Ascending aorta (tissue), 2 donors: ENCODE data around the gene SPDYE1. TPM values are rescaled to one million over a fixed set of nuclear protein-coding genes. Genes with fewer than 3 reads are reported as not detected.
"Not testable (repeated sequence)": the region's sequence is repeated elsewhere in the genome, so short reads cannot be mapped to it uniquely, and the experiment has no call there.

Source experiments
- DNase-seq, 2 donors: peaks; one replicate each; pipeline ENCODE4 v3.0.0-alpha.2; 2019; ENCODE audit warnings: low spot score in 2 of 2
- H3K27ac ChIP-seq, 2 donors: fragments of 200-600 bp; sonication (generic); one replicate each; pipeline ENCODE4 v1.5.1; 2016 to 2017; ENCODE audit warnings: mild to moderate bottlenecking in 1 of 2
- H3K27me3 ChIP-seq: fragments of 200-600 bp; sonication (generic); one replicate; pipeline ENCODE4 v1.5.1; 2017
- H3K36me3 ChIP-seq, 2 donors: fragments of 200-600 bp; sonication (generic); one replicate each; pipeline ENCODE4 v1.5.1; 2016
- H3K4me1 ChIP-seq, 2 donors: fragments of 200-600 bp; sonication (generic); one replicate each; pipeline ENCODE4 v1.5.1; 2016 to 2017; ENCODE audit warnings: mild to moderate bottlenecking in 1 of 2
- H3K4me3 ChIP-seq, 2 donors: fragments of 200-600 bp; sonication (generic); one replicate each; pipeline ENCODE4 v1.5.1; 2016 to 2017; ENCODE audit warnings: mild to moderate bottlenecking in 1 of 2
- H3K9me3 ChIP-seq, 2 donors: fragments of 200-600 bp; sonication (generic); one replicate each; pipeline ENCODE4 v1.5.1; 2016
- CTCF ChIP-seq, 3 experiments: fragments of 200-600 bp in 2 of 3; fragments of 450-650 bp in 1 of 3; sonication (generic) in 2 of 3; IDR thresholded peaks; one replicate each; pipeline ENCODE4 v1.5.1; 2016 to 2019; ENCODE audit warnings: antibody characterized with exemption in 3 of 3, mild to moderate bottlenecking in 1 of 3, moderate library complexity in 1 of 3
- intact Hi-C: fragments of 100-400 bp; cut with DNase I; formaldehyde crosslinking; loops from one replicate; pipeline ENCODE4 v1.15.1; 2023
- total RNA-seq: library from RNA; depleted of rRNA; stranded (reverse); fragments of >200 nt; gene quantifications from one replicate; pipeline ENCODE4 v1.1.0, GENCODE V29; 2016

SPDYE1 gene
- total RNA-seq, 1 donor from 2014 or later = not detected

DNA sequence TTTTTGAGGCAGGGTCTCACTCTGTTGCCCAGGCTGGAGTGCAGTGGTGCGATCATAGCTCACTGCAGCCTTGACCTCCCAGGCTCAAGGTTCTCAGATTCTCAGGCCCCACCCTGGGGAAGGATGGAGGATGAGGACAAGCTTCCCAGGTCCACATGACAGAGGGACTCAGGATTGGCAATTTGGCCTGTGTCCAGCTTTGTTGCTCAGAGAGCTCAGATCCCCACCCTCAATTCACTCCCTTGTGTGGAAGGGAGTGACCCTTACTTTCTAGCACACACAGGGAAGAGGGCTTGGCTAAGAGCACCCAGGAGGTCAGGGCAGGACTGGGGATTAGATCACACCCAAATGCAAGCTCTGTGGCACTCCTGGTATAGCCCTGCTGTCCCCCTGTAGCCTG lies 6.9 kb upstream of the SPDYE1 start:
- intact Hi-C loops, H3K27ac ChIP-seq, H3K36me3 ChIP-seq, H3K27me3 ChIP-seq, DNase-seq, H3K4me1 ChIP-seq, H3K9me3 ChIP-seq, H3K4me3 ChIP-seq: not testable (repeated sequence)

- H3K4me1 ChIP-seq, H3K9me3 ChIP-seq, H3K27me3 ChIP-seq, DNase-seq, H3K4me3 ChIP-seq, H3K27ac ChIP-seq, H3K36me3 ChIP-seq, intact Hi-C loops: not testable (repeated sequence)
Measured at GRCh38 chr7:43992896-43993295, 4.8 kb upstream of the SPDYE1 start.

- H3K27me3 ChIP-seq, H3K4me1 ChIP-seq, H3K36me3 ChIP-seq, H3K4me3 ChIP-seq, DNase-seq, intact Hi-C loops, H3K27ac ChIP-seq, H3K9me3 ChIP-seq: not testable (repeated sequence)
Measured at GRCh38 chr7:43994681-43995080, 3.0 kb upstream of the SPDYE1 start.

DNA sequence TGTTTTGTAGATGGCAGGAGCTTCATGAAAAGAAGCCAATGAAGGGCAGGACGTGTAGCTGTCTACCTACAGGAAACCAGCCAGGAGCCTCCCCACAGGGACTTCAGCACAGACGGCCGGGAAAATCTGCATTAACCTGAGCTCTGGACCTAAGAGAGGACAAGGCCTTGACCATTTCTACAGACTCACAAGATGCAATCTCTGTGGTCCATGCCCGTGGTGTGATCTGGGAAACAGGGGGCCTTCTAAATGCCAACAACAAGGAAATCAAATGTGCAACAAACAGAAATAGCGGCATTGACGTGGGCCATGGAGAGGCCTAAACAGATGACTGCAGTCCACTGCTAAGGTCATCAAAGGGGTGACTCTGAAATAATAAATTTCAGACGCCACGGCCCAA lies 14.4 kb downstream of the SPDYE1 start:
- H3K4me3 ChIP-seq, H3K4me1 ChIP-seq, DNase-seq, H3K9me3 ChIP-seq, H3K36me3 ChIP-seq, intact Hi-C loops, H3K27ac ChIP-seq, H3K27me3 ChIP-seq: not testable (repeated sequence)

GRCh38 chr7:44015090-44015489 lies 17.4 kb downstream of the SPDYE1 start:
- H3K27me3 ChIP-seq, H3K4me1 ChIP-seq, H3K36me3 ChIP-seq, H3K4me3 ChIP-seq, H3K27ac ChIP-seq, intact Hi-C loops, H3K9me3 ChIP-seq, DNase-seq: not testable (repeated sequence)

DNA sequence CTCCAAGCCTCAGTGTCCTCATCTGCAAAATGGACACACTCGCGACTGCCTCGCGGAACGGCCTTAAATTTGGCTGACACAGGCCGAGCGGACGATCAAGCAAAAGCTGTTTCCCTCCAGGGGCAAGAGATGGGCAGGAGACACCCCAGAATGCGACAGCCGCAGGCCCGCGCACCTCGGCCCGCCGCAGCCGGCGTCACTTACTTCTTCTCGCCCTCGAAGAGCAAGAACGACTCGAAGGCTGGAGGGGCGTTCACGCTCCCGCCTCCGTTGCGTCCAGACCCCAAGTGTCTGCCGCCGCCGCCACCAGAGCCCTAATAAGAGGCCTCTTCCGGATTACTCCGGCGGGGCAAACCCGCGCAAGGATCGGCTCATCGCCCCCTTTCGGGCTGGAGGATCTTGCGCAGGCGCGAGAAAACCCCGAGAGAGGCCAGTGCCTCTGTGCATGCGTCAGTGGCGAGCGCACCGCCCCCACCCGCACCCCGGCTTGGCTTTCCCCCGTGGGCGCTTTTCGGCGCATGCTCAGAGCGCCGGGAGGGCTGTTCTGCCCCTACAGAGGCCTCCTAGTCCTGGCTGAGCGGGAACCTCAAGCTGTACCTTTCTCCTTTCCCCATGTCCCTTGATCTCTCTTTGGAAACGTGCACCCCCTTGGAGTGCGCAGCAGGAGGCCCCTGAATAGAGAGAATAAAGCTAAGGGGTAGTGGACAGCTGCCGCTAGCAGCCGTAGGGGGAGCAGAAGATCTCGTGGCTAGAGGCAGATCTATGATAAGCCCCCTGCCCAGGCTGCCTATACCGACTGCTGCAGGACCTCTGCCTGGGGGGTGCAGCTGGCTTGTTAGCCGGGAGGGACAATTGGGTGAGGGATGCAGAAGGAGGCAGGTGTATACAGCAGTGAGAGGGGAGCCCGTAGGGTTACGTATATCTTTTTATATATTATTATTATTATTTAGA lies 21.4 kb downstream of the SPDYE1 start:
- H3K27me3 ChIP-seq, H3K9me3 ChIP-seq, H3K36me3 ChIP-seq, H3K4me1 ChIP-seq: not testable (repeated sequence)
- peak; percentile 91 to 99 for DNase-seq
- Histone ChIP-seq H3K27ac (peak overlapping the region; percentile 61 to 73), H3K4me3 (peak overlapping the region; percentile 72 to 79)
- intact Hi-C loops = loop anchor here (1.0 kb wide), 1 partner anchor 182 kb away; no protein-coding TSS in a partner anchor
- TF ChIP-seq CTCF (IDR thresholded peaks at IDR 0.05) = peak; percentile 45 to 72 (median 68)

- not testable (repeated sequence) for H3K36me3 ChIP-seq, H3K9me3 ChIP-seq, H3K27me3 ChIP-seq, DNase-seq, H3K4me1 ChIP-seq, H3K4me3 ChIP-seq, H3K27ac ChIP-seq
- intact Hi-C loops = loop anchor here (1.0 to 2.0 kb wide), 2 partner anchors 177 to 181 kb away; no protein-coding TSS in a partner anchor
Measured at GRCh38 chr7:44019825-44020224, 22.1 kb downstream of the SPDYE1 start.

DNA sequence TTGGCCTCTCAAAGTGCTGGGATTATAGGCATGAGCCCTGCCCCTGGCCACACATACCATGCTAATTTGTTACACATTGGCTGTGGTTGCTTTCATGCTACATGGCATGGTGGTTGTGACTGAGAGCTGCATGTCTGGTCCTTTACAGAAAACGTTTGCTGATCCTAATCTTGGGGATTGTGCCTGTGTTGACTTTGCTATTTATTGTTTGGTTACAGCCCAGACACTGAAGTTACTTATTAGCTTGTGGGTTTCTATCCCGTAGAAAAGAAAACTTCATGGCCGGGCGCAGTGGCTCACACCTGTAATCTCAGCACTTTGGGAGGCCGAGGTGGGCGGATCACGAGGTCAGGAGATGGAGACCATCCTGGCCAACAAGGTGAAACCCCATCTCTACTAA lies 24.4 kb downstream of the SPDYE1 start:
- DNase-seq, H3K27me3 ChIP-seq, H3K9me3 ChIP-seq, H3K27ac ChIP-seq, H3K4me1 ChIP-seq, intact Hi-C loops, H3K4me3 ChIP-seq, H3K36me3 ChIP-seq: not testable (repeated sequence)

GRCh38 chr7:44022796-44023467 lies 25.2 kb downstream of the SPDYE1 start:
- H3K4me1 ChIP-seq, intact Hi-C loops, H3K9me3 ChIP-seq, H3K4me3 ChIP-seq, H3K36me3 ChIP-seq, H3K27me3 ChIP-seq, DNase-seq, H3K27ac ChIP-seq: not testable (repeated sequence)

DNA sequence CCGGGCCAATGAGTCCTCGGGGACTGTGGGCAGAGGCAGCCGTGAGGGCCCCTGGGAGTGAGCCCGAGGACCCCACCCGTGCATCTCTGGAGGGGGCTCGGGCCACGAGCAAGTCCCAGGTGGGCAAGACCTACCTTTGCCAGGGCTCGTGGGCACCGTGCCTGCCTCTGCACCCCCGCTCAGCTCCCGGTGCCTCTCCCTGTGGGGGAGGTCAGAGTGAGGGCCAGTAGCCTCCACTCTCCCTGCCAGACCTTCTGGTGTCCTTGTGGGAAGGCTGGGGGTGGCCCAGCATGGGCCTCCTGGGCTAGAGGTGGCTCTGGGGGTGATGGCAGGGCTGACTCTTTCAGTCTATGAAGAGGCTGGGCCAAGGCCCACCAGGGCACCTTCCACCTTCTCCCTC lies 31.7 kb downstream of the SPDYE1 start:
- H3K4me1 ChIP-seq, H3K27ac ChIP-seq, H3K27me3 ChIP-seq, H3K36me3 ChIP-seq, H3K9me3 ChIP-seq, intact Hi-C loops, H3K4me3 ChIP-seq, DNase-seq: not testable (repeated sequence)

DNA sequence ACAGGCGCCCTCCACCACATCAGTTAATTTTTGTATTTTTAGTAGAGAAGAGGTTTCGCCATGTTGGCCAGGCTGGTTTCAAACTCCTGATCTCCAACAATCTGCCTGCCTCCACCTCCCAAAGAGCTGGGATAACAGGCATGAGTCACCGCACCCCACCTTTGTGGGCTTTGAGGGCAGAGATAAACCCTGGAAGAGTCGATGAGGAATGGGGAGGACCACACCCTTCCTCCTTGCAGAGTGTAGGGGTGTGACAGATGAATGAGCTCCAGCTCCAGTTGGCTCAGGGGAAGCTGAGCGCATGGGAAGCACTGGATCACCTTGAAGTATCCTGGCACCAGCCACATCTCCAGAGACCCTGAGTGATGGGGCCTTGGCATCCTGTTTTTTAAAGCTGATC lies 32.3 kb downstream of the SPDYE1 start:
- intact Hi-C loops, H3K36me3 ChIP-seq, H3K4me1 ChIP-seq, H3K27ac ChIP-seq, H3K4me3 ChIP-seq, DNase-seq, H3K9me3 ChIP-seq, H3K27me3 ChIP-seq: not testable (repeated sequence)

DNA sequence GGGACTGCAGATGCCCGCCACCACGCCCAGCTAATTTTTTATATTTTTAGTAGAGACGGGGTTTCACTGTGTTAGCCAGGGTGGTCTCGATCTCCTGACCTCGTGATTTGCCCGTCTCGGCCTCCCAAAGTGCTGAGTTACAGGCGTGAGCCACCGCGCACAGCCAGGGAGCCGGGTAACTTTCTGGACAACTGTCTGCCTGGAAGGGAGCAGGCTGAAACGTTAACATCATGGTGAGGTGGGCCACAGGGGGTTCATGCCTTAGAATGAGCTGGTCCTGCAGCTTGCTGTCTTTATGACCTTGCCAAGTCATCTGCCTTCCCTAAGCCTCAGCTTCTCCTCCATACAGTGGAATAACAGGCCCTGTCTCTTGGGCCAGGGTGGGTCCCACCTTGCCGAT lies 33.6 kb downstream of the SPDYE1 start:
- H3K4me1 ChIP-seq, H3K27me3 ChIP-seq, H3K36me3 ChIP-seq, intact Hi-C loops, H3K27ac ChIP-seq, H3K9me3 ChIP-seq, H3K4me3 ChIP-seq, DNase-seq: not testable (repeated sequence)

DNA sequence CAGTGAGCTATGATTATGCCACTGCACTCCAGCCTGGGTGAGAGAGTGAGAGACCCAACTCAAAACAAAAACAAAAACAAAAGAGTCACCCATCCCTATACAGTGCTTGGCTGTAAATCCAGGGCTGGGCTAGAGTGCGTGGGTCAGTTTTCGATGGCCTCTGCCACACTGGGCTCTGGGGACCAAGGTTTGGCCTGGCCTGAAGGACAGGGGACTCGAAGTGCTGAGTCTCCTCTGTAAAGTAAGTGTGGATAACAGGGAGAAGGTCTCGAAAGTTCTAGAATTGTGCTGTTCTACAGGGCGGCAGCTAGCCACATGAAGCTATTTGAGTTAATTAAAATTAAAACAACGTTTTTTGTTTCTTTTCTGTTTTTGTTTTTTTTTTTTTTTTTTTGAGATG lies 34.3 kb downstream of the SPDYE1 start:
- H3K4me3 ChIP-seq, H3K27me3 ChIP-seq, H3K4me1 ChIP-seq, H3K9me3 ChIP-seq, H3K36me3 ChIP-seq, H3K27ac ChIP-seq, intact Hi-C loops: not testable (repeated sequence)
- peak in 1 of 2 donors; percentile 27 for DNase-seq
